GM18858 (cell line): ENCODE measurements around the gene MTMR6.

Source experiments
- ATAC-seq: cut with Tn5 transposase; IDR thresholded peaks from one replicate; pipeline ENCODE4 v1.9.1; 2021; ENCODE audit not compliant: unreplicated experiment

Gene MTMR6

GRCh38 chr13:25281193-25281934, 5.9 kb downstream of the MTMR6 start:
- peak; percentile 68 for ATAC-seq

GRCh38 chr13:25280396-25280795, 6.9 kb downstream of the MTMR6 start:
- ATAC-seq: no peak

GRCh38 chr13:25276748-25277147, 10.5 kb downstream of the MTMR6 start:
- peak; percentile 46 for ATAC-seq

GRCh38 chr13:25268561-25268960, 18.7 kb downstream of the MTMR6 start:
- ATAC-seq: no peak

- no peak for ATAC-seq
Measured at GRCh38 chr13:25267715-25268114, 19.6 kb downstream of the MTMR6 start.

GRCh38 chr13:25266706-25267105, 20.6 kb downstream of the MTMR6 start:
- ATAC-seq: no peak

GRCh38 chr13:25262261-25262660, 25.0 kb downstream of the MTMR6 start:
- ATAC-seq: no peak

- ATAC-seq: no peak
Measured at GRCh38 chr13:25253702-25254101, 33.6 kb downstream of the MTMR6 start.

- no peak for ATAC-seq
Measured at GRCh38 chr13:25252752-25253151, 34.5 kb downstream of the MTMR6 start.

- no peak for ATAC-seq
Measured at GRCh38 chr13:25252225-25252624, 35.1 kb downstream of the MTMR6 start.

- peak; percentile 64 for ATAC-seq
Measured at GRCh38 chr13:25249001-25249543, 38.2 kb downstream of the MTMR6 start.

GRCh38 chr13:25248071-25248470, 39.2 kb downstream of the MTMR6 start:
- ATAC-seq: peak; percentile 57

- ATAC-seq: no peak
Measured at GRCh38 chr13:25247360-25247759, 39.9 kb downstream of the MTMR6 start.

GRCh38 chr13:25244123-25244522, 43.2 kb downstream of the MTMR6 start:
- no peak for ATAC-seq

GRCh38 chr13:25242956-25243355, 44.3 kb downstream of the MTMR6 start:
- no peak for ATAC-seq

GRCh38 chr13:25241007-25241406, 46.3 kb downstream of the MTMR6 start:
- no peak for ATAC-seq

GRCh38 chr13:25237083-25237482, 50.2 kb downstream of the MTMR6 start:
- ATAC-seq: no peak

- no peak for ATAC-seq
Measured at GRCh38 chr13:25233861-25234260, 53.4 kb downstream of the MTMR6 start.

- peak; percentile 55 for ATAC-seq
Measured at GRCh38 chr13:25232937-25233515, 54.3 kb downstream of the MTMR6 start.

- no peak for ATAC-seq
Measured at GRCh38 chr13:25231517-25231916, 55.8 kb downstream of the MTMR6 start.

- ATAC-seq: no peak
Measured at GRCh38 chr13:25227690-25228089, 59.6 kb downstream of the MTMR6 start.

GRCh38 chr13:25225970-25226369, 61.3 kb downstream of the MTMR6 start:
- no peak for ATAC-seq
